Measurements from ENCODE around the gene TRAF1.
"Not testable (repeated sequence)": the region's sequence is repeated elsewhere in the genome, so short reads cannot be mapped to it uniquely, and the experiment has no call there.

Gene TRAF1, protein sequence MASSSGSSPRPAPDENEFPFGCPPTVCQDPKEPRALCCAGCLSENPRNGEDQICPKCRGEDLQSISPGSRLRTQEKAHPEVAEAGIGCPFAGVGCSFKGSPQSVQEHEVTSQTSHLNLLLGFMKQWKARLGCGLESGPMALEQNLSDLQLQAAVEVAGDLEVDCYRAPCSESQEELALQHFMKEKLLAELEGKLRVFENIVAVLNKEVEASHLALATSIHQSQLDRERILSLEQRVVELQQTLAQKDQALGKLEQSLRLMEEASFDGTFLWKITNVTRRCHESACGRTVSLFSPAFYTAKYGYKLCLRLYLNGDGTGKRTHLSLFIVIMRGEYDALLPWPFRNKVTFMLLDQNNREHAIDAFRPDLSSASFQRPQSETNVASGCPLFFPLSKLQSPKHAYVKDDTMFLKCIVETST

DNA sequence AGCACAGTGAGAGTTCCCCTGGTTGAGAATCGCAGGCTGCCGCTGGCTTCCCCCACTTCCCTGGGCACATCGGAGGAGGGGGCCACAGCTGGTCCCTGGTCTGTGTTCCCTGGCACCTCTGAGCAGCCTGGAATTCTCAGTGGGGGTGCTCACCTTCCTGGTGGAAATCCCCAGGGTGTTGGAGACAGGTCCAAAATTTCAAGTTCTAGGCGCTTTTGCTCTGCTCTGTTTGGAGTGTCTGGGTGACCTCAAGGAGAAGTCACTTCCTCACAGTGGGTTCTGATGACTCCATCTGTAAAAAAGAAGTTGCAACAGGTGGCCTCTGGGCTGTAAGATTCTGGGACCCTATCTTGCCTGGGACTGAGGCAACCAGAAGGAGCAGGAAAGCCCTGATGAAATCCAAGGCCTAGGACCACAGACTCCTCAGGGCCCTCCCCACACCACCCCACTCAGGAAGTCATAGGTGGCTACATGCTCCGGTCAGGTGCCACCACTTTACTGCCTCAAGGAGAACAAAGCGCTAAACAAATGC lies at the start of gene TRAF1:
TRAF1 (minus strand) TSS at position 400 of the 532 bp plus-strand sequence. CDS start 721 bp downstream, outside the sequence.
- TF ChIP-seq, protein P1, sequence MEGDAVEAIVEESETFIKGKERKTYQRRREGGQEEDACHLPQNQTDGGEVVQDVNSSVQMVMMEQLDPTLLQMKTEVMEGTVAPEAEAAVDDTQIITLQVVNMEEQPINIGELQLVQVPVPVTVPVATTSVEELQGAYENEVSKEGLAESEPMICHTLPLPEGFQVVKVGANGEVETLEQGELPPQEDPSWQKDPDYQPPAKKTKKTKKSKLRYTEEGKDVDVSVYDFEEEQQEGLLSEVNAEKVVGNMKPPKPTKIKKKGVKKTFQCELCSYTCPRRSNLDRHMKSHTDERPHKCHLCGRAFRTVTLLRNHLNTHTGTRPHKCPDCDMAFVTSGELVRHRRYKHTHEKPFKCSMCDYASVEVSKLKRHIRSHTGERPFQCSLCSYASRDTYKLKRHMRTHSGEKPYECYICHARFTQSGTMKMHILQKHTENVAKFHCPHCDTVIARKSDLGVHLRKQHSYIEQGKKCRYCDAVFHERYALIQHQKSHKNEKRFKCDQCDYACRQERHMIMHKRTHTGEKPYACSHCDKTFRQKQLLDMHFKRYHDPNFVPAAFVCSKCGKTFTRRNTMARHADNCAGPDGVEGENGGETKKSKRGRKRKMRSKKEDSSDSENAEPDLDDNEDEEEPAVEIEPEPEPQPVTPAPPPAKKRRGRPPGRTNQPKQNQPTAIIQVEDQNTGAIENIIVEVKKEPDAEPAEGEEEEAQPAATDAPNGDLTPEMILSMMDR (conservative IDR thresholded peaks at IDR 0.05): no peak
- H3K27ac ChIP-seq: no peak within 1 kb of the TSS

DNA sequence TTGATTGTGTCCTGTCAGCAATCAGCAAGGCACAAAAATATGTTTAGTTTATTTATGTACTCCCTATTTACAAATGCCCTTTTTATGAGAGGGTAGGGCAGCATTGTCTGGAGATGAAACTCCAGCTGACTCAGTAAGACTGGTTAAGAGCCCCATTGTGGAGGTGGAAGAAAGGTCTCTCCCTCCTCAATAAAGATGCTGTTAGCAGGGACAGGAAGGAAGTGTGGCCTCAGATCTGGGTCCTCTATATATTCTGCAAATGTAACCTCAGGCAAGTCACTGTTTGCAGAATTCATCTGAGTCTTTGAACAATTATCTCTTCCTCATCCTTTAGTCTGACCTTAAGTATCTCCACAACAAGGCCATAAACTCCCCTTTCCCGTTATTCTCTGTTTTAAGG lies 48.3 kb upstream of the TRAF1 start:
- H3K27ac ChIP-seq: no peak overlapping the region
- TF ChIP-seq, protein P1 (conservative IDR thresholded peaks at IDR 0.05): no peak

DNA sequence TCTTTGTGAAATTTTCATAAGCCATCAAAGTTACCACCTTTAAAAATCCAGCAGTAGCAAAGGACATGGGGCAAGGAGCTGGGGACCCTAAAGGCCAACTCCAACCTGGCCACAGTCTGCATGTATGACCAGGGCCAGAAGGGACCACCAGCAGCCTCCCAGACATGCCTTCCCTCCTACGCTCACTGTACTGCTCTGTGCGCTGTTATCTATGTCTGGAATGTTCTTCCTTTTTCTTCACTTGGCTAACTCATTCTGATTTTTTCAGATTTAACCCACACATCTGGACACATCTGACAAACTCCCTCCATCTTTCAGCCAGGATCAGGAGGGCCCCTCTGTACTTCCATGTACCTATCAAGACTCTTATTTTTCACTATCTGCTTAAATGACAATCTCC lies 47.6 kb upstream of the TRAF1 start:
- TF ChIP-seq, protein P1 (conservative IDR thresholded peaks at IDR 0.05): no peak
- no peak overlapping the region for H3K27ac ChIP-seq

DNA sequence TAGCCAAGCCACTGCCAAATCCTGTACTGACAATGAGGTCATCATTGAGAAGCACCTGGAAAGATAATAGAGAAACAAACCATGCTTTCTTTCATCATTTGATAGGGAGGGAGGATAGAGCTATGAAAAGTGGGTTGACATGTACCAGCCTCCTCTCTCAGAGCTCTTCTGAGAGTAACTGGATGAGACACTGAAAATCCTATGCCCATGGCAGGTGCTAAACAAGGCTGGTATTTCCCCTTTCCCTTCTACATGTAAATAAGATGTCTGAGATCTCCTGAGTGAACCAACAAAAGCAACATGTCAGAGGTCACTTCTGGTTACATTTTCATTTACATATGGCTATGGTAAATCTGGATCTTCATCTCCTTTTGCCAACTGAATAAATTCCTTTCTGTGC lies 45.3 kb upstream of the TRAF1 start:
- TF ChIP-seq, protein P1 (conservative IDR thresholded peaks at IDR 0.05): no peak
- H3K27ac ChIP-seq: no peak overlapping the region

DNA sequence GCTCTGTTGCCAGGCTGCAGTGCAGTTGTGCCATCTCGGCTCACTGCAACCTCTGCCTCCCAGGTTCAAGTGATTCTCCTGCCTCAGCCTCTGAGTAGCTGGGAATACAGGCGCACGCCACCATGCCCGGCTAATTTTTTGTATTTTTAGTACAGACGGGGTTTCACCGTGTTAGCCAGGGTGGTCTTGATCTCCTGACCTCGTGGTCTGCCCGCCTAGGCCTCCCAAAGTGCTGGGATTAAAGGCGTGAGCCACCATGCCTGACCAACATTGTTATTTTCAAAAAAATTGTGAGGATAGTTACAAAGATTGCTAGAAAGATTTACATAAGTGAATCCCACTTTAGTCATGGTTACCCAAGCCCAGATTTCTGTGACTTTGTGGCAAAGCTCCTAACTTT lies 44.9 kb upstream of the TRAF1 start:
- H3K27ac ChIP-seq: not testable (repeated sequence)

DNA sequence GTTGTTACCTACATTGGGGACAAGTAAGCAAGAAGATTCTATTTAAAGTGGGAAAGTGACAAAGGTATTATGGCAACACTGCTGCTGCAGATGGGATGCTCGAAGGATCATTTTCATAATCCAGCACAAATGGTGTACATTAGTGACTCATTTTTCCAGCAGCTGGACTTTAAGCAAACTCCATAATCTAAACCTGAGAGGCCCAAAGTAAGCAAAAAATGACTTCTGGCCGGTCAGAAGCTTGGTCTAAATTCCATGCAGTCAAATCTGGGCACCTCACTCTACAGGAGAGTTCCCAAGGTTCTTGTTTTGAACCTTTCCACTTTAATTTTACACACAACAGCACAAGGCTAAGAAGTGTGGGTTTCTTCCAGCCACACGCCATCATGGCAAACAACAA lies 43.6 kb upstream of the TRAF1 start:
- no peak overlapping the region for H3K27ac ChIP-seq
- TF ChIP-seq, protein P1 (conservative IDR thresholded peaks at IDR 0.05): no peak

DNA sequence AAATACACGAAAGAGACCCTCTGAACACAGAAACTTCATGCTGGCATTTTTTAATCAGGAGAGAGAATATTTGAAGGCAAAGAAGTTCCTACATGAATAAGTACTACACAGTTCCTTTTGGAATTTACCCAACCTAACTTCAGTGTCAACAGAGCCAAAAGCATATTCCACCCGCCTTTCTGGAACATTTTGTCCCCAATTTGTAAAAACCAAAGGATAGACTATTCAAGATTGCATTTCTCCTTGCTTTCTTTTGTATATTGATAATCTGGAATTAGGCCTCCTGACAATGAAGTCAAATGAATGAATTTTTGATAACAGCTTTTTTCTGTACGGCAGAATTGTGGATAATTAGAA lies 39.4 kb upstream of the TRAF1 start:
- H3K27ac ChIP-seq: no peak overlapping the region

More for the DNA sequence above, 39.4 kb upstream of the TRAF1 start:
- TF ChIP-seq, protein P1 (conservative IDR thresholded peaks at IDR 0.05): no peak

Measured in VCaP (cell line).